NCI-H1092 (cell line): ENCODE data around the gene CEP57L1.

Source experiments
- DNase-seq: peaks from one replicate; lab custom pipeline; 2025; lab: John Stamatoyannopoulos, UW

CEP57L1 gene

DNA sequence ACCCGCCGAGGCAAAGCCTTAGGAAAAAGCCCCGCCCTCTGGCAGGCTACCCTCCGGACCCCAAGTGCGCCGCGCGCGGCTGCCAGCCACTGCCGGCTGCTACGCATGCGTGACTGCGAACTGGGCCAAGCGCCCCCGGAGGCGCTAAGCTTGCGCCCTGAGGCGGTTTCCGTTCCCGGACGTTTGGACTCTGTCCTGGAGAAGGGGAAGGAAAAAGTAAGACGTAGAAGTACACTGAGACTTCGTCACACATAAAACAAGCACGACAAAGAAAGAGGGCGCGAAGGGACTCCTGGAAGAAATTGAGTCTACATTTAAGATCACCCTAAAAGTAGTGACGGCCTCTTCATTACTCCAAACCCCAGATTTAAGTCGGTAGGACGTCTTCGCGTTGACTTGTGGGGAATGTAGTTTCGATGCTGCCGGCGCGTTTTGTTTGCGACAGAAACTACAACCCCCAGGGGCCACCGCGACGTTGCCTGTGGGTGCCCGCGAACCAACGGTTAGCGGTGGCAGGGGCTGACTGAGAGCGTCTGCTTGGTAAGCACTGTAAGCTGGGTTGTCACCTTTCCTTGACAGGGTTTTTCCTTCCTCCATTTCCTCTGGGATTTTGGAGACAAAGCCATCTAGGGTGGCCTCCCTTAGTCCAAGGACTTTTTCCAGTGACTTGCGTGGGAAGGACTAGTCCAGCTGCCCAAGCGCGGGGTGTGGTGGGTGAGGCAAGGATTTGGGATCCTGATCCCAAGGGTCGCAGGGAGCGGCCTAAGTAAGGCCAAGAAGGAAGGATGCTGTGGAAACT, at the start of gene CEP57L1:
Gene CEP57L1 (plus strand): TSS at position 472 of the 799 bp plus-strand sequence. CDS start 49,715 bp downstream, outside the sequence.
- peak; percentile 96 for DNase-seq

GRCh38 chr6:109048176-109048575, 47.1 kb upstream of the CEP57L1 start:
- DNase-seq: no peak

DNA sequence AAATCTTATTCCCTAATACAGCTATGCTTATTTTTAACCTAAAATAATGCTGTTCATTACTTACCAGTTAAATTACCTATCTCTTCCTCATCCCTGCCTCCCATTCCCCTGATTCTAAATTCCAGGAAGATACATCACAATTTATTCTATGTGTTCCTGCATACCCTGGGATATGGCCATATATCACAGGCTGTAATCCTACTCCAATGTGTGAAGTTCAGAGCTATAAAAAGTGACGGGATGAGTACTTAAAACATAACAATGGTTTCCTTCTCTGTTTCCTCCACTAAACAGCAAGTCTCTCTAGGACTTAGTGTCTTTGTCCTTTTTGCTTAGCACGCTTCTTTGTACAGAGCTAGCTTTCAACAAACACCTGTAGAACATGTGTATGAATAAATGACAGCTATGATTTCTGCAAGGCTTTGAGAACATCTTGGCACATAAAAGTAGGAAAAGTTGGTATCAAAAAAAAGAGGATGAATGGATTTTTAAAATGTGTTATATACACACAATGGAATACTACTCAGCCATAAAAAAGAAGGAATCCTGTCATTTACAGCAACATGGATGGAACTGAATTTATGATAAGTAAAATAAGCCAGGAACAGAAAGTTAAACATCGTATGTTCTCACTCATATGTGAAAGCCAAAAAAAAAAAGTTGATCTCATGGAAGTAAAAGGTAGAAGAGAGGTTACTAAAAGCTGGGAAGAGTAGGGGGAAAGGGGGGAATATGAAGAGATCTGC, 46.5 kb upstream of the CEP57L1 start:
- no peak for DNase-seq

- DNase-seq: no peak
Observed at GRCh38 chr6:109050012-109050411, 45.3 kb upstream of the CEP57L1 start.

GRCh38 chr6:109050447-109051102, 44.7 kb upstream of the CEP57L1 start:
- no peak for DNase-seq

DNA sequence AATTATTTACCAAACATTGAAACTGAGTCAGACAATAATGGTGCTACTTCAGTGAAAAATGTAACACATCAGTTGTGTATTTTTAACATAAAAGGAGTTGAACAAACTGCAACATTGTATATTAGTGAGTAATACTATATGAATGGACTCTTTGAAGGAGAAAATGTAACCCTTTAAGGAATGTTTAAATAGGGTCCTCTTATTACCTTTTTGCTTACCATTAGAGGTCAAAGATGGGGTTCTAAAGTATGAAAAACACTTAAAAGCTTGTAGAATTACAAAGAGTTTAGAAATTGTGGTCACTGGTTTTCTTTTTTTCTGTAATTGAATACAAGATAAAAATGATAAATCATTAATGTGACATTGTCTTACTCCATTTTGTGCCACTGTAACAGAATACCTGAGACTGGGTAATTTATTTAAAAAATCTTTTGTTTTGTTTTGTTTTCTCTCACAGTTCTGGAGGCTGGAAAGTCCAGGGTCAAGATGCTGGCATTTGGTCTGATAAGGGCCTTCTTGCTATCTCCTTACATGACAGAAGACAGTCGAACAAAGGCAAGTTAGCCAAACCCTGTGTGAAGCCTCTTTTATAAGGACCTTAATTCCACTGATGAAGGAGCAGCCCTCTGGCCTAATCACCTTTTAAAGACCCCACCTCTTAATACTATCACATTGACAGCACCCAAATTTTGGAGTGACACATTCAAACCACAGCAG, 43.8 kb upstream of the CEP57L1 start:
- DNase-seq: no peak

GRCh38 chr6:109052018-109052651, 43.2 kb upstream of the CEP57L1 start:
- no peak for DNase-seq

DNA sequence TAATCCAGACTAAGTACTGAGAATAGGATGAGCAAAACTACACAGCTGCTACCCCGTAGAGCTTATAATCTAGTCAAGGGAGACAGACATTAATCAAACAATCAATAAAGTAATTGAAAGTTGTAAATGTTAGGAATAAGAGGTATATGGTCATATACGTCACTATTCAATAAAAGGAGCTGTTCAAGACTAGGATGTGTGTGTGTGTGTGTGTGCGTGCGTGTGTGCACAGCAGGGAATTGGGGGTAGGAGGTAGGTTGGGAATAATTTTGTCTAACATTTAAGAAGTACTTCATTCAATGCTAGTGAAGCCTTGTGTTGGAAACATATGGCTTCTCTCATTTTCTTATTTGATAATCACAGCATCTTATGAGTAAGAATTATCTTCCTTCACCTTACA, 42.5 kb upstream of the CEP57L1 start:
- DNase-seq: no peak

- no peak for DNase-seq
Observed at GRCh38 chr6:109053336-109053735, 42.0 kb upstream of the CEP57L1 start.

DNA sequence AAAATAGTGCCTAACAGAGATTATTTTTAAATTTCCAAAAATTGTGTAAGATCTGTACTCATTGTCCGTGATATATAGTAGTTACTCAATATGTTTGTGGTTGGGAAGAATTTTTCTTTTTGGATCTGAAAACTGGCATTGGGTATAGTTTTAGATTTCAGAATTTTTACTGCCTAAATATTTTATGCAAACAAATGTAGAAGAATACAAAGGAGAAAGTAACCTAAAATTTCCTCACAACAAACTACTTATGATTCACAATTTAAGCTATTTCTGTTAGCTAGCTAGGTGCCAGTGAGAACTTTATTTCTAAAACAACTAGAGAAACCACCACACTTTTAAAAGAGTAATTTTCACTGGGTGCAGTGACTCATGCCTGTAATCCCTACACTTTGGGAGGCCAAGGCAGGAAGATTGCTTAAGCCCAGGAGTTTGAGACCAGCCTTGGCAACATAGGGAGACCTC, 39.5 kb upstream of the CEP57L1 start:
- no peak for DNase-seq

DNA sequence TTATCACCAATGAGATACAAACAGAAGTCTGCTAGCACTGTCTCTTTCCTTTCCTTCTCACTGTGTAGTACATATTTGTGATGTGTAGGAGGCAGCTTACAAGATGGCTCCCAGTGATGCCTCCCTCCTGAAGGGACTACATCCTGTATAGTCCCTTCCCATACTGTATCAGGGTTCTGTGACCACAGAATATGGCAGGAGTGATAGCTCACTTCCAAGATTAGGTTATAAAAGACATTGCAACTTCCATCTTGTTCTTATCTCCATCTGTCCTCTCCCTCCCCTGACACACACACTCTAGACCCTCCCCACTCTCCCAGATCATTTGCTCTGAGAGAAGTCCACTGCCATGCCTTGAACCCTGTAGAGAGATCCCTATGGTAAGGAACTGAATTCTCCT, 38.6 kb upstream of the CEP57L1 start:
- no peak for DNase-seq

DNA sequence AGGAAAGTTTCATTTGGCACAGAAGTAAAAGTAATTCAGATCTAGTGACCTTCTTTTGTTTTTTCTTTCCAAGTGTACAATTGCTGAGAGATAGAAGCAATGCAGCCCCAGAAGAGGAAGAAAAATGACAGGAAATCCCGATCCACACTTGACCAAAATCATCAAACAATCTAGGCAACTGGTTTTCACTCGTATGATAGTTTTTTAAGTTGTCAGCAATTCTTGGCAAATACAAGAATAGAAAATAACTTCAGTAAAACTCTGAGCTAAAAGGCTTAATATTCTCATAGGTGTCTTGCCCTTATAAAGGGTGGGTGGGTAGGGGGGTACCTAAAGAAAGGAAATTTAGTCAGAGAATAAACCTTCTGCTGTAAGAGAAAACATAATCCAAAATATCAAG, 36.7 kb upstream of the CEP57L1 start:
- no peak for DNase-seq

GRCh38 chr6:109059153-109059552, 36.2 kb upstream of the CEP57L1 start:
- no peak for DNase-seq

DNA sequence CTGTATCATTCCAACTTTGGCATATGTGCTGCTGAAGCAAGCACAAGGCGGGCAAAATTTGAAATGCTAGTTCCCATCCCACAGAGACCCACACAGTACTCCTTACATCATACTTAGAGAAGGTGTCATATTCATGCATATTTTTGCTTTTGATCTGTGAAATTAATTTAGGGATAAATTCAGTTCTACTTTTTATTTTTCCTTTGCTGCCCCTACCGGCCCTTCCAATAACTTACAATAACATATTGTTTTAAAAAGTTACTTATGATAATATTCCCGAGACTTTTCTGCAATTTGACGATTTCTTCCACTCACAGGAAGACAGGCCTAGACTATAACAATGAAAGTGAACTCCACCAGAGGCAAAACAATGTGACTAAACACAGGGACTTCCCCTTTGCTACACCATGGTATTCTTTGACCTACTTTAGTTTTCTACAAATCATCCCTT, 35.7 kb upstream of the CEP57L1 start:
- DNase-seq: no peak

GRCh38 chr6:109060571-109060970, 34.7 kb upstream of the CEP57L1 start:
- DNase-seq: no peak

DNA sequence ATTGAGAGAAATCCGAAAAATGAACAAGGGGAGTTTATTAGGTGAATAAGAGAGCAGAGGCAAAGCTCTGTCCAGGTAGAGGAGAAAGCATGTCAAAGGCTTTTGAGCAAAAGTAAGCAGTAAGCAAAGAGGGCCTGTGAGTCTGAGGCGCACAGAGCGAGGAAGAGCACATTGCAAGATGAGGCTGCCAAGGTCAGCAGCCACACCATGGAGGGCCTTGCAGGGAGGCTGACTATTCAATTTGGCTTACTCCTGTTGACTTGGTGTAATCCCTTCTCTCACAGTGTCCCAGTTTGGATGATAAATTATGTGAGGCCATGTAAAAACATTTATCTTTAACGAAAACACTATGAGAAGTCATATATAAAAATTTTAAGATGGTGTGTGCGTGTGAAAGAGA, 33.1 kb upstream of the CEP57L1 start:
- DNase-seq: no peak

DNA sequence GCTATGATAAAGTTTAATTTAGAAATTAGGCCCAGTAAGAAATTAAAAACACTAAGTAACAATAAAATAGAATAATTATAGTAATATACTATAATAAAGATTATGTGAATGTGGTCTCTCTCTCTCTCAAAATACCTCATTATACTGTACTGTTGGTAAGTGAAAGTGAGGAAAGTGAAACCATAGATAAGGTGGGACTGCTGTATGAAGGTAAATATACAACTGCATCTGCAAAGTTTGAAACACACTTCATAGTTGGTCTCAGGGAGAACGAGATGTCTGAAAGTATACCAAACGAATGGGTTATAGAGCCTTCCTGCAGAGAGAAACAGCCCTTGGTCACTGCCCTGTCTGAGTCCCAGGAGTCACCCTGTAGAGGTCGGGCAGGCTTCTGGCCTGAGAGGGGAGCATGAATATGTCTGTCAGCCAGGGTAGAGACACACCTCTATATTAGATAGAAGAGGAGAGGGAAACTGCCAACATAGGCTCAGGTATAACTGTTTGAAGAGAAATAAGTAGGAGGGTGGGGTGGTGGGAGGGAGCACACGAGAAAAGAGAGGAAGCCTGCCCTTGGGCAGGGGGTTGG, 32.4 kb upstream of the CEP57L1 start:
- no peak for DNase-seq

GRCh38 chr6:109069746-109070145, 25.6 kb upstream of the CEP57L1 start:
- DNase-seq: no peak

DNA sequence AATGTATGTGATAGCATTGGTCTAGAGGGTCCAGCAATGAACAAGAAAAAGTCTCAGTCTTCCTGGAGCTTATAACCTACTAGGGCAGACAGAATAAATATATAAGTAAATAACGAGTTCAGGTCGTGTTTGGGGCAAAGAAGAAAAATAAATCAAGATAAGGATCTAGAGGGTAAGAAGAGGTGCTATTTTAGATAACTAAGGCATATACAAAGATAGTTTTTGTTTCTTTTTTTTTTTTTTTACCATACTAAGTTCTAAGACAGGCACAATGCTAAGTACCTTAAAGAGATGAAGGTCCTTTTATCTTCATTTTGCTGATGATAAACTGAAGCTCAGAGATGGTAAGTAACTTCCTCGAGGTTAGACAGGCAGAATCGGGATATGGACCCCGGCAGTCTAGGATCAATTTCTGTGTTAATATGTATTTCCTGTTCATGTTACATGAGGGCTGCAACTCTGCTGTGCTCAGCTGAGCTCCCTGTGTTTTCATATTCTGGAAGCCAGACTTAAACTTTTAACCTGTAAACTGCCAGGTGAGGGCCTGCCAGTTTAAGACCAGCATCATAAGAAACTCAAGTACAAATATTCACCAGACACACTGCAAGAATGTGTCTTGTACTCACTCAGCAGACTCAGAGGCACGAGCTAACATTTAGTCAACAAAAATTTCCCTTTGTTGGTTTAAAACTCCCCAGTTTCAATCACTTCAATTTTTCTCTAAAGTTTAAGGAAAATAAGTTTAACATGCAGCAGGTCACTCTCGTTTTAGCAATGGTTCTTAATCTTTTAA, 24.0 kb upstream of the CEP57L1 start:
- DNase-seq: no peak
